ENCODE results near the gene RPA1. TPM values are rescaled to one million over a fixed set of nuclear protein-coding genes. Genes with fewer than 3 reads are reported as not detected.

Gene RPA1
- total RNA-seq, 2 experiments from 2014 or later = 189 to 197 TPM

- peak overlapping the region; percentile 56 for H3K27ac Mint-ChIP-seq
- peak overlapping the region; percentile 92 for H3K4me3 Mint-ChIP-seq
- CTCF ChIA-PET = interaction anchor here (0.9 to 2.6 kb wide), 5 partner anchors 19 to 180 kb away, joined by 3 to 12 read pairs (median 3); no protein-coding TSS in a partner anchor
- DNase-seq = peak; percentile 21
- H3K27me3 Mint-ChIP-seq = no peaks in the 10 kb centered on the region
- ATAC-seq = no peak
- intact Hi-C loops (cut with micrococcal nuclease) = no loop called here
- no peaks in the 10 kb centered on the region for H3K9me3 Mint-ChIP-seq
- POLR2A ChIA-PET = interaction anchor here (0.5 to 1.8 kb wide), 8 partner anchors 9 to 318 kb away, joined by 3 to 5 read pairs (median 4); no protein-coding TSS in a partner anchor
- H3K4me1 Mint-ChIP-seq (ENCODE audit: low read depth) = peaks cover 55% of the 10 kb centered on the region
- H3K36me3 Mint-ChIP-seq (ENCODE audit: low read depth) = peaks cover 46% of the 10 kb centered on the region
- TF ChIP-seq CTCF (IDR thresholded peaks at IDR 0.05) = no peak
Measured at GRCh38 chr17:1829216-1829591, 601 bp upstream of the RPA1 start.

- Mint-ChIP-seq H3K9me3 (no peaks in the 10 kb centered on the region), H3K27ac (peak overlapping the region; percentile 93), H3K4me3 (peak overlapping the region; percentile 92), H3K36me3 (ENCODE audit: low read depth) (peaks cover 43% of the 10 kb centered on the region), H3K27me3 (no peaks in the 10 kb centered on the region), H3K4me1 (ENCODE audit: low read depth) (peaks cover 59% of the 10 kb centered on the region)
- ChIA-PET CTCF (interaction anchor here (1.4 to 2.6 kb wide), 3 partner anchors 18 to 114 kb away, joined by 3 to 12 read pairs (median 11); no protein-coding TSS in a partner anchor), POLR2A (interaction anchor here (0.6 to 1.8 kb wide), 4 partner anchors 10 to 184 kb away, joined by 3 to 5 read pairs (median 4); partner anchors contain the start of gene SCARF1)
- intact Hi-C loops (cut with micrococcal nuclease) = no loop called here
- peak; percentile 18 for ATAC-seq
- no peak for TF ChIP-seq CTCF (IDR thresholded peaks at IDR 0.05)
- peak; percentile 49 for DNase-seq
Measured at GRCh38 chr17:1830288-1830687, 483 bp downstream of the RPA1 start.

- intact Hi-C loops (cut with micrococcal nuclease) = no loop called here
- H3K36me3 Mint-ChIP-seq (ENCODE audit: low read depth) = peaks cover 33% of the 10 kb centered on the region
- no peaks in the 10 kb centered on the region for H3K9me3 Mint-ChIP-seq
- no peak for TF ChIP-seq CTCF (IDR thresholded peaks at IDR 0.05)
- peak overlapping the region; percentile 57 for H3K27ac Mint-ChIP-seq
- ChIA-PET CTCF (interaction anchor here (0.8 to 2.7 kb wide), 4 partner anchors 9 to 114 kb away, joined by 3 to 19 read pairs (median 7); no protein-coding TSS in a partner anchor), POLR2A (interaction anchor here (0.6 to 1.5 kb wide), 5 partner anchors 11 to 1414 kb away, joined by 3 to 8 read pairs (median 3); no protein-coding TSS in a partner anchor)
- no peaks in the 10 kb centered on the region for H3K27me3 Mint-ChIP-seq
- H3K4me3 Mint-ChIP-seq = peak overlapping the region; percentile 36
- DNase-seq (peak; percentile 71), ATAC-seq (peak; percentile 21)
- H3K4me1 Mint-ChIP-seq (ENCODE audit: low read depth) = peaks cover 44% of the 10 kb centered on the region
Measured at GRCh38 chr17:1834380-1835149, 4.8 kb downstream of the RPA1 start.

GRCh38 chr17:1839516-1839915, 9.7 kb downstream of the RPA1 start:
- H3K27ac Mint-ChIP-seq = no peak overlapping the region
- DNase-seq = no peak
- no peaks in the 10 kb centered on the region for H3K9me3 Mint-ChIP-seq
- peaks cover 18% of the 10 kb centered on the region for H3K4me1 Mint-ChIP-seq (ENCODE audit: low read depth)
- POLR2A ChIA-PET = interaction anchor here (1.5 kb wide), 1 partner anchor 12 kb away, joined by 3 read pairs; no protein-coding TSS in a partner anchor
- no peak overlapping the region for H3K4me3 Mint-ChIP-seq
- ATAC-seq = no peak
- intact Hi-C loops (cut with micrococcal nuclease) = no loop called here
- no peak for TF ChIP-seq CTCF (IDR thresholded peaks at IDR 0.05)
- no peaks in the 10 kb centered on the region for H3K27me3 Mint-ChIP-seq
- CTCF ChIA-PET = no interaction called here
- peaks cover 28% of the 10 kb centered on the region for H3K36me3 Mint-ChIP-seq (ENCODE audit: low read depth)

GRCh38 chr17:1843947-1844346, 14.1 kb downstream of the RPA1 start:
- Mint-ChIP-seq H3K36me3 (ENCODE audit: low read depth) (peaks cover 28% of the 10 kb centered on the region), H3K27me3 (no peaks in the 10 kb centered on the region), H3K4me1 (ENCODE audit: low read depth) (peaks cover 3% of the 10 kb centered on the region), H3K27ac (no peak overlapping the region), H3K4me3 (no peak overlapping the region), H3K9me3 (no peaks in the 10 kb centered on the region)
- no peak for DNase-seq
- POLR2A ChIA-PET = no interaction called here
- ATAC-seq = no peak
- intact Hi-C loops (cut with micrococcal nuclease) = no loop called here
- TF ChIP-seq CTCF (IDR thresholded peaks at IDR 0.05) = no peak
- CTCF ChIA-PET = interaction anchor here (1.0 kb wide), 1 partner anchor 10 kb away, joined by 3 read pairs; no protein-coding TSS in a partner anchor

Data from activated CD8-positive, alpha-beta T cell treated with anti-CD3 and anti-CD28 coated beads for 36 hours (primary cell).